Activated B cell treated with CpG ODN at 0.5 μM for 24 hours (primary cell): ENCODE data around the gene SPTBN5. TPM values are rescaled to one million over a fixed set of nuclear protein-coding genes. Genes with fewer than 3 reads are reported as not detected.
A peak's percentile ranks its signal among the peaks of the same experiment; 100 is the strongest.

Source experiments
- ATAC-seq: fragments of 200-7000 bp; cut with Tn5 transposase; one replicate; pipeline ENCODE4 v1.10.0; 2021; ENCODE audit warnings: low read depth, mild to moderate bottlenecking, moderate library complexity
- CTCF ChIA-PET: fragments of 350-600 bp; sonication (Branson Sonifier 250); formaldehyde crosslinking; loops from one replicate; lab custom pipeline; 2021; ENCODE audit warnings: antibody characterized with exemption; lab: Charles Lee
- POLR2A ChIA-PET: fragments of 350-600 bp; sonication (Branson Sonifier 250); formaldehyde crosslinking; loops from one replicate; lab custom pipeline; 2021; ENCODE audit warnings: antibody characterized with exemption; lab: Charles Lee
- DNase-seq: peaks from one replicate; pipeline ENCODE4 v3.0.0; 2022
- H3K27ac Mint-ChIP-seq: one replicate; pipeline ENCODE4 v1.8.0; 2020; ENCODE audit warnings: mixed read lengths
- H3K27me3 Mint-ChIP-seq: one replicate; pipeline ENCODE4 v1.8.0; 2021; ENCODE audit warnings: mixed read lengths
- H3K36me3 Mint-ChIP-seq: one replicate; pipeline ENCODE4 v1.8.0; 2021; ENCODE audit warnings: low read depth, mixed read lengths
- H3K4me1 Mint-ChIP-seq: one replicate; pipeline ENCODE4 v1.8.0; 2021; ENCODE audit warnings: mixed read lengths
- H3K4me3 Mint-ChIP-seq: one replicate; pipeline ENCODE4 v1.8.0; 2020; ENCODE audit warnings: mild to moderate bottlenecking, mixed read lengths
- H3K9me3 Mint-ChIP-seq: one replicate; pipeline ENCODE4 v1.8.0; 2020; ENCODE audit warnings: mixed read lengths
- CTCF ChIP-seq: fragments of 200-600 bp; IDR thresholded peaks from one replicate; pipeline ENCODE4 v1.8.0; 2022; ENCODE audit warnings: antibody characterized with exemption, mild to moderate bottlenecking
- intact Hi-C: fragments of 100-400 bp; cut with micrococcal nuclease; formaldehyde crosslinking; loops from one replicate; pipeline ENCODE4 v1.15.1; 2024
- total RNA-seq: library from RNA; stranded (reverse); gene quantifications from 2 replicates; pipeline ENCODE4 v1.2.3, GENCODE V29; 2022

Gene SPTBN5
- total RNA-seq, 1 donor from 2014 or later, result 1.1 TPM

GRCh38 chr15:41811432-41812195 lies 82.2 kb downstream of the SPTBN5 start:
- Mint-ChIP-seq H3K4me1 (peaks cover 11% of the 10 kb centered on the region), H3K36me3 (peaks cover 32% of the 10 kb centered on the region), H3K4me3 (no peak overlapping the region), H3K9me3 (no peaks in the 10 kb centered on the region), H3K27me3 (no peaks in the 10 kb centered on the region), H3K27ac (no peak overlapping the region)
- DNase-seq, result peak; percentile 67
- peak; percentile 97 for ATAC-seq
- intact Hi-C loops, result loop anchor here (1.0 to 2.0 kb wide), 7 partner anchors 23 to 907 kb away; no protein-coding TSS in a partner anchor
- peak; percentile 85 for TF ChIP-seq CTCF
- ChIA-PET POLR2A (interaction anchor here (0.7 to 4.3 kb wide), 2 partner anchors 8 to 38 kb away, joined by 3 to 49 read pairs; partner anchors contain the start of gene MAPKBP1), CTCF (interaction anchor here (0.7 to 6.4 kb wide), 18 partner anchors 9 to 346 kb away, joined by 3 to 309 read pairs (median 6); partner anchors contain the start of gene MAPKBP1)

- TF ChIP-seq CTCF, result no peak
- DNase-seq (no peak), ATAC-seq (no peak)
- Mint-ChIP-seq H3K36me3 (peaks cover 26% of the 10 kb centered on the region), H3K27me3 (no peaks in the 10 kb centered on the region), H3K27ac (no peak overlapping the region), H3K9me3 (no peaks in the 10 kb centered on the region), H3K4me3 (no peak overlapping the region), H3K4me1 (peaks cover 11% of the 10 kb centered on the region)
- ChIA-PET POLR2A (interaction anchor here (0.5 to 4.3 kb wide), 4 partner anchors 8 to 271 kb away, joined by 3 to 49 read pairs (median 4); partner anchors contain the start of gene MAPKBP1), CTCF (interaction anchor here (0.7 to 6.4 kb wide), 19 partner anchors 8 to 345 kb away, joined by 3 to 309 read pairs (median 5); partner anchors contain the start of gene MAPKBP1)
- intact Hi-C loops, result loop anchor here (1.0 to 2.0 kb wide), 7 partner anchors 22 to 907 kb away; no protein-coding TSS in a partner anchor
Measured at GRCh38 chr15:41810651-41811431, 83.0 kb downstream of the SPTBN5 start.

GRCh38 chr15:41809526-41810220 lies 84.2 kb downstream of the SPTBN5 start:
- Mint-ChIP-seq H3K27ac (no peak overlapping the region), H3K4me3 (no peak overlapping the region)

GRCh38 chr15:41809121-41809520 lies 84.7 kb downstream of the SPTBN5 start:
- intact Hi-C loops, result no loop called here
- Mint-ChIP-seq H3K36me3 (peaks cover 17% of the 10 kb centered on the region), H3K4me3 (no peak overlapping the region), H3K9me3 (no peaks in the 10 kb centered on the region), H3K27ac (no peak overlapping the region), H3K4me1 (peaks cover 11% of the 10 kb centered on the region), H3K27me3 (no peaks in the 10 kb centered on the region)
- ChIA-PET POLR2A (interaction anchor here (0.9 to 4.3 kb wide), 2 partner anchors 26 to 35 kb away, joined by 3 to 49 read pairs; partner anchors contain the start of gene MAPKBP1), CTCF (interaction anchor here (3.3 to 6.4 kb wide), 4 partner anchors 34 to 205 kb away, joined by 30 to 309 read pairs (median 39); partner anchors contain the start of gene MAPKBP1)
- DNase-seq (no peak), ATAC-seq (no peak)
- TF ChIP-seq CTCF, result no peak

More at GRCh38 chr15:41809526-41810220, 84.2 kb downstream of the SPTBN5 start:
- H3K4me1 Mint-ChIP-seq, result peaks cover 11% of the 10 kb centered on the region
- ATAC-seq (no peak), DNase-seq (no peak)
- CTCF ChIA-PET, result interaction anchor here (0.6 to 6.4 kb wide), 11 partner anchors 10 to 344 kb away, joined by 3 to 309 read pairs (median 8); partner anchors contain the start of gene MAPKBP1
- H3K9me3 Mint-ChIP-seq, result no peaks in the 10 kb centered on the region
- no peaks in the 10 kb centered on the region for H3K27me3 Mint-ChIP-seq
- intact Hi-C loops, result loop anchor here (2.0 kb wide), 1 partner anchor 21 kb away; no protein-coding TSS in a partner anchor
- no peak for TF ChIP-seq CTCF
- POLR2A ChIA-PET, result interaction anchor here (0.9 to 4.3 kb wide), 2 partner anchors 27 to 36 kb away, joined by 3 to 49 read pairs; partner anchors contain the start of gene MAPKBP1
- peaks cover 16% of the 10 kb centered on the region for H3K36me3 Mint-ChIP-seq
